Body of pancreas (tissue), 4 donors: ENCODE data around the gene PPIL1. TPM values are rescaled to one million over a fixed set of nuclear protein-coding genes. Genes with fewer than 3 reads are reported as not detected.

ENCODE experiments used
- ATAC-seq: fragments of 150-250 bp; one replicate; pipeline ENCODE4 v1.9.1; 2016
- DNase-seq, 4 donors: peaks; one replicate each; pipeline ENCODE4 v3.0.0-alpha.2; 2019
- H3K27ac ChIP-seq, 4 donors: fragments of 200-600 bp; sonication (generic); 1 replicate in 3 of 4; 2 replicates in 1 of 4; pipeline versions ENCODE4 v1.5.1 to v1.6.1; 2016 to 2019; ENCODE audit warnings: mild to moderate bottlenecking in 1 of 4, mixed read lengths in 1 of 4, moderate library complexity in 1 of 4
- H3K27me3 ChIP-seq, 2 donors: fragments of 200-600 bp; sonication (generic); one replicate each; pipeline ENCODE4 v1.6.0; 2016; ENCODE audit warnings: mild to moderate bottlenecking in 1 of 2
- H3K36me3 ChIP-seq, 2 donors: fragments of 200-600 bp; sonication (generic); replicated peaks in 1 of 2; 2 replicates each; pipeline ENCODE4 v1.5.1; 2016; ENCODE audit warnings: low read depth in 2 of 2; ENCODE audit not compliant: insufficient read depth in 1 of 2
- H3K4me1 ChIP-seq: fragments of 200-600 bp; sonication (generic); one replicate; pipeline ENCODE4 v1.6.0; 2016
- H3K4me3 ChIP-seq, 2 donors: fragments of 200-600 bp; sonication (generic); 1 replicate in 1 of 2; 2 replicates in 1 of 2; pipeline ENCODE4 v1.5.1; 2016 to 2019
- H3K9me3 ChIP-seq, 3 donors: fragments of 200-600 bp; sonication (generic); 1 replicate in 2 of 3; 2 replicates in 1 of 3; pipeline ENCODE4 v1.5.1; 2016
- POLR2A ChIP-seq, 3 donors: fragments of 450-650 bp; IDR thresholded peaks; one replicate each; pipeline ENCODE4 v1.6.1; 2016; ENCODE audit warnings: antibody characterized with exemption in 3 of 3, mild to moderate bottlenecking in 2 of 3
- WGBS, 2 donors: methylation state at CpG; one replicate each; pipeline ENCODE4 v1.1.5; 2017; 5-methylcytosine and 5-hydroxymethylcytosine counted together
- intact Hi-C: fragments of 100-400 bp; cut with DNase I; formaldehyde crosslinking; loops from one replicate; pipeline ENCODE4 v1.15.1; 2023
- total RNA-seq, 2 donors: library from RNA; depleted of rRNA; stranded (reverse); fragments of >200 nt; gene quantifications; one replicate each; pipeline ENCODE4 v1.1.0, GENCODE V29; 2016
- TF ChIP-seq, protein P1 (sequence below), 7 experiments: fragments of 450-650 bp in 4 of 7; fragments of 200-600 bp in 3 of 7; sonication (generic) in 3 of 7; IDR thresholded peaks; one replicate each; pipeline ENCODE4 v1.5.1; 2016 to 2019; ENCODE audit warnings: antibody characterized with exemption in 7 of 7

Gene PPIL1
- total RNA-seq, 2 donors from 2014 or later, result 5.9 to 6.5 TPM

GRCh38 chr6:36862164-36862847 lies 12.3 kb downstream of the PPIL1 start:
- ATAC-seq, result no peak
- Histone ChIP-seq H3K9me3 (no peaks in the 10 kb centered on the region), H3K4me1 (peaks cover 17% of the 10 kb centered on the region), H3K36me3 (no peaks in the 10 kb centered on the region), H3K27me3 (no peaks in the 10 kb centered on the region), H3K27ac (no peak overlapping the region), H3K4me3 (no peak overlapping the region)
- 82 to 93% methylated on average over 8 of the region's 8 CpGs for WGBS, 2 donors
- intact Hi-C loops, result no loop called here
- DNase-seq, result no peak
- no peak for TF ChIP-seq POLR2A (IDR thresholded peaks at IDR 0.05)
- TF ChIP-seq, protein P1, sequence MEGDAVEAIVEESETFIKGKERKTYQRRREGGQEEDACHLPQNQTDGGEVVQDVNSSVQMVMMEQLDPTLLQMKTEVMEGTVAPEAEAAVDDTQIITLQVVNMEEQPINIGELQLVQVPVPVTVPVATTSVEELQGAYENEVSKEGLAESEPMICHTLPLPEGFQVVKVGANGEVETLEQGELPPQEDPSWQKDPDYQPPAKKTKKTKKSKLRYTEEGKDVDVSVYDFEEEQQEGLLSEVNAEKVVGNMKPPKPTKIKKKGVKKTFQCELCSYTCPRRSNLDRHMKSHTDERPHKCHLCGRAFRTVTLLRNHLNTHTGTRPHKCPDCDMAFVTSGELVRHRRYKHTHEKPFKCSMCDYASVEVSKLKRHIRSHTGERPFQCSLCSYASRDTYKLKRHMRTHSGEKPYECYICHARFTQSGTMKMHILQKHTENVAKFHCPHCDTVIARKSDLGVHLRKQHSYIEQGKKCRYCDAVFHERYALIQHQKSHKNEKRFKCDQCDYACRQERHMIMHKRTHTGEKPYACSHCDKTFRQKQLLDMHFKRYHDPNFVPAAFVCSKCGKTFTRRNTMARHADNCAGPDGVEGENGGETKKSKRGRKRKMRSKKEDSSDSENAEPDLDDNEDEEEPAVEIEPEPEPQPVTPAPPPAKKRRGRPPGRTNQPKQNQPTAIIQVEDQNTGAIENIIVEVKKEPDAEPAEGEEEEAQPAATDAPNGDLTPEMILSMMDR (IDR thresholded peaks at IDR 0.05), result no peak

GRCh38 chr6:36860126-36860525 lies 14.5 kb downstream of the PPIL1 start:
- no peak overlapping the region for H3K27ac ChIP-seq
- 91 to 94% methylated on average over 7 of the region's 7 CpGs for WGBS, 2 donors
- peaks cover 0 to 2% of the 10 kb centered on the region in 2 donors for H3K36me3 ChIP-seq
- intact Hi-C loops, result no loop called here
- H3K4me3 ChIP-seq, result no peak overlapping the region
- H3K9me3 ChIP-seq, result no peaks in the 10 kb centered on the region
- H3K27me3 ChIP-seq, result no peaks in the 10 kb centered on the region
- DNase-seq (no peak), ATAC-seq (no peak)
- no peak for TF ChIP-seq POLR2A (IDR thresholded peaks at IDR 0.05)
- TF ChIP-seq, protein P1 (IDR thresholded peaks at IDR 0.05), result no peak
- H3K4me1 ChIP-seq, result peaks cover 24% of the 10 kb centered on the region

DNA sequence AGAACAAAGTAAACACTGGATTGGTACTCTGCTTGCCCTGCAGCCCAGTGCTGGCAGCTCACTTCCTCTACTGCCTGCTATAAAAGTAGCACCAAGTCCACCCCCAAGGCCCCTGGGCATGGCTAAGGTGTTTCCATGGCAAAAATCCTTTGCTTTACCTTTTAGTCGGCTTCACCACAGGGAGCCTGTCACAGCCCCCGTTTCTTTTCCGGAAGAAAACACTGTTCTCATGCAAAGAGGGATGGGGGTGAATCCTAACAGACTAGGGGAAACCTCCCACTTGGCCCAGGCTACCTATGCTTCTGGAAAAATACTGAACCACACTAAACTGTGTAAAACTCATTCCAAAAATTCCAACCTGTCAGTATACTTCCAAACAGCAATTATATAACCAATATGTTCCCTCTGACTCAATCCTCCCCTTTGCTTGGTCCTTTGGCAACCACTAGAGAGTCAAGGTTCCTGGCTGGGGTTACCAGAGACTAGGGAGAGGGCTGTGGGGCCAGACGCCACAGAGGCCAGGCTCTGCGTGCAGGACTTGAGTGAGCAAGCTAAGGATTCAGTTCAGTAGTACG lies 16.1 kb downstream of the PPIL1 start:
- H3K4me3 ChIP-seq, result no peak overlapping the region
- H3K27ac ChIP-seq, result peak overlapping the region in 3 of 4 donors; percentile 29 to 47 (median 39)
- H3K27me3 ChIP-seq, result no peaks in the 10 kb centered on the region
- peak in 2 of 4 donors; percentile 42 to 49 for DNase-seq
- intact Hi-C loops, result no loop called here
- H3K36me3 ChIP-seq, result peaks cover 0 to 5% of the 10 kb centered on the region in 2 donors
- 61 to 62% methylated on average over 5 to 6 of the region's 6 CpGs for WGBS, 2 donors
- no peak for TF ChIP-seq POLR2A (IDR thresholded peaks at IDR 0.05)
- TF ChIP-seq, protein P1 (IDR thresholded peaks at IDR 0.05), result no peak
- H3K4me1 ChIP-seq, result peaks cover 15% of the 10 kb centered on the region
- ATAC-seq, result peak; percentile 71
- no peaks in the 10 kb centered on the region for H3K9me3 ChIP-seq

DNA sequence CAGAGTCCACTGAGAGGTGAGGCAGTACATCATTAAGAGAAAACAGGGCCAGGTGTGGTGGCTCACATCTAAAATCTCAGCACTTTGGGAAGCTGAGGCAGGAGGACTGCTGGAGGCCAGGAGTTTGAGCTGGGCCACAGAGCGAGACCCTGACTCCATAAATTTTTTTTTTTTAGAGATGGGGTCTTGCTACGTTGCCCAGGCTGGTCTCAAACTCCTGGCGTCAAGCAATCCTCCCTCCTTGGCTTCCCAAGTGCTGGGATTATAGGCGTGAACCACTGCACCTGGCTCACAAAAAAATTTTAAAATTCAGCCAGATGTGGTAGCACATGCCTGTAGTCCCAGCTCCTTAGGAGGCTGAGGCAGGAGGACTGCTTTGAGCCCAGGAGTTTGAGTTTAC lies 17.3 kb downstream of the PPIL1 start:
- H3K27ac ChIP-seq, result no peak overlapping the region
- H3K4me3 ChIP-seq, result no peak overlapping the region
- DNase-seq (no peak), ATAC-seq (no peak)
- TF ChIP-seq, protein P1 (IDR thresholded peaks at IDR 0.05), result no peak
- no peak for TF ChIP-seq POLR2A (IDR thresholded peaks at IDR 0.05)
- 90 to 92% methylated on average over 4 of the region's 4 CpGs for WGBS, 2 donors
- intact Hi-C loops, result no loop called here
- H3K4me1 ChIP-seq, result peaks cover 15% of the 10 kb centered on the region
- peaks cover 0 to 5% of the 10 kb centered on the region in 2 donors for H3K36me3 ChIP-seq
- H3K9me3 ChIP-seq, result no peaks in the 10 kb centered on the region
- no peaks in the 10 kb centered on the region for H3K27me3 ChIP-seq
